ENCODE results near the gene HDAC4. TPM values are rescaled to one million over a fixed set of nuclear protein-coding genes. Genes with fewer than 3 reads are reported as not detected.

The HDAC4 gene
- total and polyA plus RNA-seq, 10 of the 15 experiments (the other 5 are each of a cell fraction or from before 2014, with no cell fraction given) = 0.22 to 15.7 (median 4.8) TPM

- TF ChIP-seq, protein P1, sequence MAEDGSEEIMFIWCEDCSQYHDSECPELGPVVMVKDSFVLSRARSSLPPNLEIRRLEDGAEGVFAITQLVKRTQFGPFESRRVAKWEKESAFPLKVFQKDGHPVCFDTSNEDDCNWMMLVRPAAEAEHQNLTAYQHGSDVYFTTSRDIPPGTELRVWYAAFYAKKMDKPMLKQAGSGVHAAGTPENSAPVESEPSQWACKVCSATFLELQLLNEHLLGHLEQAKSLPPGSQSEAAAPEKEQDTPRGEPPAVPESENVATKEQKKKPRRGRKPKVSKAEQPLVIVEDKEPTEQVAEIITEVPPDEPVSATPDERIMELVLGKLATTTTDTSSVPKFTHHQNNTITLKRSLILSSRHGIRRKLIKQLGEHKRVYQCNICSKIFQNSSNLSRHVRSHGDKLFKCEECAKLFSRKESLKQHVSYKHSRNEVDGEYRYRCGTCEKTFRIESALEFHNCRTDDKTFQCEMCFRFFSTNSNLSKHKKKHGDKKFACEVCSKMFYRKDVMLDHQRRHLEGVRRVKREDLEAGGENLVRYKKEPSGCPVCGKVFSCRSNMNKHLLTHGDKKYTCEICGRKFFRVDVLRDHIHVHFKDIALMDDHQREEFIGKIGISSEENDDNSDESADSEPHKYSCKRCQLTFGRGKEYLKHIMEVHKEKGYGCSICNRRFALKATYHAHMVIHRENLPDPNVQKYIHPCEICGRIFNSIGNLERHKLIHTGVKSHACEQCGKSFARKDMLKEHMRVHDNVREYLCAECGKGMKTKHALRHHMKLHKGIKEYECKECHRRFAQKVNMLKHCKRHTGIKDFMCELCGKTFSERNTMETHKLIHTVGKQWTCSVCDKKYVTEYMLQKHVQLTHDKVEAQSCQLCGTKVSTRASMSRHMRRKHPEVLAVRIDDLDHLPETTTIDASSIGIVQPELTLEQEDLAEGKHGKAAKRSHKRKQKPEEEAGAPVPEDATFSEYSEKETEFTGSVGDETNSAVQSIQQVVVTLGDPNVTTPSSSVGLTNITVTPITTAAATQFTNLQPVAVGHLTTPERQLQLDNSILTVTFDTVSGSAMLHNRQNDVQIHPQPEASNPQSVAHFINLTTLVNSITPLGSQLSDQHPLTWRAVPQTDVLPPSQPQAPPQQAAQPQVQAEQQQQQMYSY (CRISPR knock-in tag; IDR thresholded peaks at IDR 0.05) = no peak
- TF ChIP-seq BCL3 (IDR thresholded peaks at IDR 0.05; ENCODE audit: borderline replicate concordance, insufficient read depth, low read depth, low read length, poor library complexity, severe bottlenecking) = no peak
- no peak for TF ChIP-seq KDM1A (IDR thresholded peaks at IDR 0.05; ENCODE audit: borderline replicate concordance)
These were observed 299.7 kb downstream of the HDAC4 start (continued) for GRCh38 chr2:239101071-239101470.

DNA sequence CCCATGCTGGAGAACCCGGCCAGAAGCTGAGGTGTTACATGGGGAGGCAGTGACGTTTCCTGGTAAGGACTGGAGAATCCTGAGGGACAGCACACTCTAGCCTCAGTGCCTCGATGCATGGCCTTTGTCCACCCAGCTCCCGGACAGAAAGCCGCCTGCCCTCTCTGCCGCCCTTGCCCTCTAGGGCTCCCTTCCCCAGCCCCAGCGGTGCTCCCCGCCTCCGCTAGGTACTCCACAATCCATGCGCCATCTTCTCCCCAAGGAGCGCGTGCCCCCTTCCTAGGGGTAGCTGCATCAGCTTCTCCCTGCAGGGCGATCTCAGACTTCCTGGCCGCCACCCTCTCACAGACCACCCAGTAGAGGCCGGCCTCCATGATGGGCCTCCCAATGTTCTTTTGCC, 301.3 kb downstream of the HDAC4 start:
- Histone ChIP-seq H3K4me1 (ENCODE audit: control insufficient read depth, insufficient read depth, low read length) (no peaks in the 10 kb centered on the region), H3K4me2 (ENCODE audit: control insufficient read depth, insufficient read depth) (no peak overlapping the region), H3K36me3 (ENCODE audit: control insufficient read depth in 2 of 2, insufficient read depth in 2 of 2, low read length in 1 of 2) (no peaks in the 10 kb centered on the region), H3K79me2 (ENCODE audit: control insufficient read depth, insufficient read depth, low read length) (no peaks in the 10 kb centered on the region), H4K20me1 (ENCODE audit: control insufficient read depth, insufficient read depth) (no peaks in the 10 kb centered on the region), H3K27me3 (replicated peaks in 1 of 2; ENCODE audit: control insufficient read depth in 2 of 2, insufficient read depth in 2 of 2, low read length in 1 of 2) (no peaks in the 10 kb centered on the region), H2AFZ (ENCODE audit: control insufficient read depth, low read depth, low read length) (no peak overlapping the region), H3K9ac (ENCODE audit: control insufficient read depth, insufficient read depth, low read length) (no peak overlapping the region), H3K9me3 (replicated peaks; ENCODE audit: control insufficient read depth, insufficient read depth, low read length) (no peaks in the 10 kb centered on the region), H3K27ac (ENCODE audit: control insufficient read depth, insufficient read depth) (no peak overlapping the region), H3K4me3 (no peak overlapping the region)
- FAIRE-seq (no peak), DNase-seq (ENCODE audit: low read depth, low spot score) (no peak), ATAC-seq (no peak)
- ChIA-PET POLR2A (no interaction called here), SMC1A (ENCODE audit: uncharacterized antibody, unreplicated experiment) (no interaction called here), RAD21 (ENCODE audit: unreplicated experiment) (no interaction called here), CTCF (no interaction called here)
- in situ Hi-C loops (cut with MboI) (no loop called here), intact Hi-C loops (cut with micrococcal nuclease; ENCODE audit: unreplicated experiment) (no loop called here)
- no TSS peak for BruUV-seq (replicated peaks)
- 94% methylated on average over 15 of the region's 15 CpGs for WGBS (ENCODE audit: insufficient coverage, insufficient replicate concordance, low lambda C conversion rate, missing lambda C conversion rate)
- TF ChIP-seq CHD2 (IDR thresholded peaks at IDR 0.05; ENCODE audit: borderline replicate concordance, low read depth, low read length) (no peak), RCOR1 (conservative IDR thresholded peaks at IDR 0.05; ENCODE audit: low read depth, low read length) (no peak), SUZ12 (IDR thresholded peaks at IDR 0.05; ENCODE audit: unreplicated experiment) (no peak), POU2F2 (IDR thresholded peaks at IDR 0.05; ENCODE audit: borderline replicate concordance, low read depth, low read length) (no peak), IRF5 (IDR thresholded peaks at IDR 0.05; ENCODE audit: borderline replicate concordance) (no peak), BCL11A (IDR thresholded peaks at IDR 0.05; ENCODE audit: low read depth, low read length) (no peak), PBX3 (IDR thresholded peaks at IDR 0.05; ENCODE audit: insufficient replicate concordance, low read depth, low read length) (no peak)
- TF ChIP-seq, protein P1 (CRISPR knock-in tag; IDR thresholded peaks at IDR 0.05) = no peak

All from GM12878 (cell line).